HepG2 (cell line): ENCODE measurements around the gene WWC1. TPM values are rescaled to one million over a fixed set of nuclear protein-coding genes. Genes with fewer than 3 reads are reported as not detected.

Experiments used
- ATF2 ChIP-seq: sonication (generic); formaldehyde crosslinking; IDR thresholded peaks from 2 replicates; pipeline ENCODE4 v1.4.0; 2020; ENCODE audit warnings: missing genetic modification reagents
- ATF6 ChIP-seq: sonication (generic); formaldehyde crosslinking; conservative IDR thresholded peaks from 2 replicates; pipeline ENCODE4 v1.4.0; 2020; ENCODE audit warnings: missing genetic modification reagents
- BRCA1 ChIP-seq: sonication (generic); formaldehyde crosslinking; IDR thresholded peaks from 2 replicates; pipeline ENCODE4 v1.4.0; 2020; ENCODE audit warnings: missing genetic modification reagents
- CBX1 ChIP-seq: IDR thresholded peaks from one replicate; pipeline ENCODE4 v1.6.1; 2016; ENCODE audit warnings: antibody characterized with exemption, low read depth
- DNMT3B ChIP-seq: conservative IDR thresholded peaks from 2 replicates; pipeline ENCODE4 v1.6.1; 2016; ENCODE audit warnings: missing biosample characterization, control low read depth
- PBX3 ChIP-seq: sonication (generic); formaldehyde crosslinking; IDR thresholded peaks from 2 replicates; pipeline ENCODE4 v1.8.1; 2023; ENCODE audit warnings: missing genetic modification reagents, inconsistent platforms, borderline replicate concordance
- SATB2 ChIP-seq: sonication (generic); formaldehyde crosslinking; IDR thresholded peaks from 2 replicates; pipeline ENCODE4 v1.5.0; 2020; ENCODE audit warnings: missing genetic modification reagents
- SNAPC4 ChIP-seq: sonication (generic); formaldehyde crosslinking; IDR thresholded peaks from 2 replicates; pipeline ENCODE4 v1.4.0; 2020; ENCODE audit warnings: mild to moderate bottlenecking, missing genetic modification reagents
- ZHX2 ChIP-seq, 2 experiments: sonication (generic) in 1 of 2; formaldehyde crosslinking in 1 of 2; IDR thresholded peaks; 2 replicates each; pipeline versions ENCODE4 v1.6.1 to v1.9.0; 2014 to 2022; ENCODE audit warnings: antibody characterized with exemption in 1 of 2, borderline replicate concordance in 1 of 2, inconsistent platforms in 1 of 2, low read depth in 1 of 2, missing genetic modification reagents in 1 of 2
- ZSCAN20 ChIP-seq: sonication (generic); formaldehyde crosslinking; IDR thresholded peaks from 2 replicates; pipeline ENCODE4 v1.4.0; 2020; ENCODE audit warnings: missing genetic modification reagents, mild to moderate bottlenecking, borderline replicate concordance
- polyA plus RNA-seq, 8 experiments: library from polyadenylated mRNA; depleted of rRNA in 3 of 8; stranded (reverse) in 7 of 8; unstranded in 1 of 8; fragments of >200 nt; fragmentation: Illumina TruSeq in 4 of 8; extraction: Trizol in 4 of 8; gene quantifications; 2 replicates each; pipeline versions ENCODE4 v1.2.1 to v1.2.3, GENCODE V29; 2011 to 2016; ENCODE audit warnings: low read depth in 4 of 8, missing spikeins in 1 of 8, mixed read lengths in 1 of 8; ENCODE audit not compliant: insufficient read depth in 1 of 8
- total RNA-seq, 5 experiments: library from RNA; depleted of rRNA; stranded (reverse); fragments of >200 nt; fragmentation: Illumina TruSeq; extraction: Trizol; gene quantifications; 2 replicates each; pipeline ENCODE4 v1.2.3, GENCODE V29; 2016; ENCODE audit warnings: low read depth in 1 of 5

The WWC1 gene
- total and polyA plus RNA-seq, 2 of the 13 experiments (the other 11 are each of a cell fraction or from before 2014, with no cell fraction given), result 8.3 to 17.9 TPM

- TF ChIP-seq ZHX2 (IDR thresholded peaks at IDR 0.05; ENCODE audit: low read depth) (no peak), ZHX2 (CRISPR knock-in tag; IDR thresholded peaks at IDR 0.05; ENCODE audit: borderline replicate concordance) (no peak), SNAPC4 (CRISPR knock-in tag) (no peak), ZSCAN20 (CRISPR knock-in tag) (no peak), CBX1 (no peak), PBX3 (CRISPR knock-in tag) (no peak), SATB2 (no peak), ATF6 (no peak), DNMT3B (CRISPR knock-in tag) (no peak), ATF2 (0 out of 2 replicates have a peak, but pooled peaks have one; percentile 32), BRCA1 (CRISPR knock-in tag) (no peak)
These were observed at the start of gene WWC1 (continued) for GRCh38 chr5:168291342-168291963.
